ENCODE results near the gene GNB3.

GRCh38 chr12:6813363-6813762 is 27.4 kb upstream of the GNB3 start:
- no peak for TF ChIP-seq POLR2A (IDR thresholded peaks at IDR 0.05; ENCODE audit: low read depth, low read length)
- TF ChIP-seq CTCF (IDR thresholded peaks at IDR 0.05; ENCODE audit: extremely low read depth in 1 of 2, insufficient read depth in 1 of 2, low read depth in 1 of 2, low read length in 2 of 2): no peak
- no peak for TF ChIP-seq MAX (IDR thresholded peaks at IDR 0.05; ENCODE audit: insufficient read depth, insufficient read length)
- TF ChIP-seq MYC (IDR thresholded peaks at IDR 0.05; ENCODE audit: low read depth, low read length): no peak

Data from endothelial cell of umbilical vein (primary cell).